WTC11 (cell line): ENCODE data around the gene CAMTA1. TPM values are rescaled to one million over a fixed set of nuclear protein-coding genes. Genes with fewer than 3 reads are reported as not detected.

ENCODE experiments used
- ATAC-seq: fragments of 200-7000 bp; cut with Tn5 transposase; 2 replicates; pipeline ENCODE4 v1.10.0; 2021; ENCODE audit warnings: mild to moderate bottlenecking, moderate library complexity
- CTCF ChIA-PET: fragments of 300-600 bp; sonication (Branson Sonifier 250); formaldehyde crosslinking; loops from one replicate; lab custom pipeline; 2021; ENCODE audit warnings: antibody characterized with exemption; lab: Charles Lee
- POLR2A ChIA-PET: fragments of 350-600 bp; sonication (Branson Sonifier 250); formaldehyde crosslinking; loops from one replicate; lab custom pipeline; 2021; ENCODE audit warnings: antibody characterized with exemption; lab: Charles Lee
- DNase-seq: peaks from one replicate; pipeline ENCODE4 v3.0.0; 2021; ENCODE audit warnings: low spot score
- H3K27ac Mint-ChIP-seq: 2 replicates; pipeline ENCODE4 v1.8.0; 2021; ENCODE audit warnings: mixed read lengths
- H3K27me3 Mint-ChIP-seq: 2 replicates; pipeline ENCODE4 v1.8.0; 2021; ENCODE audit warnings: low read depth, mild to moderate bottlenecking, moderate library complexity, mixed read lengths
- H3K36me3 Mint-ChIP-seq: 2 replicates; pipeline ENCODE4 v1.8.0; 2021; ENCODE audit warnings: mixed read lengths
- H3K4me1 Mint-ChIP-seq: 2 replicates; pipeline ENCODE4 v1.8.0; 2022; ENCODE audit warnings: mixed read lengths
- H3K4me3 Mint-ChIP-seq: 2 replicates; pipeline ENCODE4 v1.8.0; 2021; ENCODE audit warnings: mild to moderate bottlenecking, moderate library complexity, mixed read lengths
- H3K9me3 Mint-ChIP-seq: 2 replicates; pipeline ENCODE4 v1.8.0; 2021; ENCODE audit warnings: mixed read lengths
- ETV6 ChIP-seq: sonication (generic); formaldehyde crosslinking; IDR thresholded peaks from 2 replicates; pipeline ENCODE4 v1.8.1; 2022; ENCODE audit warnings: mild to moderate bottlenecking, missing genetic modification reagents
- HMGA2 ChIP-seq: fragments of 250-450 bp; sonication (Bioruptor Pico); IDR thresholded peaks from 2 replicates; pipeline ENCODE4 v1.4.0; 2021; ENCODE audit warnings: mild to moderate bottlenecking, moderate library complexity
- SOX15 ChIP-seq: fragments of 250-450 bp; sonication (Bioruptor Pico); IDR thresholded peaks from 2 replicates; pipeline ENCODE4 v1.9.0; 2021; ENCODE audit warnings: mild to moderate bottlenecking
- TCF7 ChIP-seq: sonication (generic); formaldehyde crosslinking; IDR thresholded peaks from 2 replicates; pipeline ENCODE4 v1.8.0; 2022; ENCODE audit warnings: mild to moderate bottlenecking, low read depth, missing genetic modification reagents, moderate library complexity
- TEAD1 ChIP-seq: sonication (generic); formaldehyde crosslinking; IDR thresholded peaks from 2 replicates; pipeline ENCODE4 v1.8.0; 2022; ENCODE audit warnings: mild to moderate bottlenecking, missing genetic modification reagents
- total RNA-seq: library from RNA; stranded (reverse); gene quantifications from 3 replicates; pipeline ENCODE4 v1.2.3, GENCODE V29; 2021
- TF ChIP-seq, protein P1 (sequence below): sonication (generic); formaldehyde crosslinking; IDR thresholded peaks from 2 replicates; pipeline ENCODE4 v1.8.0; 2023; ENCODE audit warnings: missing genetic modification reagents, mild to moderate bottlenecking, borderline replicate concordance
- TF ChIP-seq, protein P2 (sequence below): sonication (generic); formaldehyde crosslinking; IDR thresholded peaks from 2 replicates; pipeline ENCODE4 v1.8.1; 2022; ENCODE audit warnings: low read depth, mild to moderate bottlenecking, moderate library complexity, missing genetic modification reagents, borderline replicate concordance
- TF ChIP-seq, protein P3 (sequence below): sonication (generic); formaldehyde crosslinking; IDR thresholded peaks from 2 replicates; pipeline ENCODE4 v1.8.1; 2023; ENCODE audit warnings: mild to moderate bottlenecking, missing genetic modification reagents, borderline replicate concordance
- TF ChIP-seq, protein P4 (sequence below): sonication (generic); formaldehyde crosslinking; IDR thresholded peaks from 2 replicates; pipeline ENCODE4 v1.8.1; 2022; ENCODE audit warnings: mild to moderate bottlenecking, moderate library complexity, missing genetic modification reagents
- TF ChIP-seq, protein P5 (sequence below): sonication (generic); formaldehyde crosslinking; conservative IDR thresholded peaks from 2 replicates; pipeline ENCODE4 v1.8.1; 2023; ENCODE audit warnings: mild to moderate bottlenecking, low read depth, missing genetic modification reagents, moderate library complexity
- TF ChIP-seq, protein P6 (sequence below): fragments of 200-600 bp; IDR thresholded peaks from 2 replicates; pipeline ENCODE4 v1.8.0; 2022; ENCODE audit warnings: antibody characterized with exemption

The CAMTA1 gene
- total RNA-seq, 1 experiment from 2014 or later = 86.4 TPM

DNA sequence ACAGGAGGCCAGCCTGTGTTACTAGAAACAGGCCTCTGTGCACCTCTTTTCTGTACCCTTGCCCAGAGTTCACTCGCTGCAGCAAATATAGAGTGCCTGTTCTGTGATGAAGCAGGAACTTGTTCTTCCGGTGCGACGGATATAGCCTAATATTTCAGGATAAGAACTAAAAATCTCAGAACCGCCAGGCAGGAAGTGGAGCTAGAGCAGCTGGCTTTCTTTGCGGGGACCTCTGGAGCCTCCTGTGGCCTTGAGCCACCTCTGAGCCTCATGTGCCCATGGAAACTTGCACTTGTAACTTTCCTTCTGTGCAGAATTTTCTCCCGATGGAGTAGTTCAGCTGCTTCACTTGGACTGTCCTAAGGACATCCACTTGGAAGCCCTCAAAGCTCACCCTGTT lies 941.4 kb downstream of the CAMTA1 start:
- no peak for ATAC-seq
- POLR2A ChIA-PET = no interaction called here
- DNase-seq = no peak
- H3K4me1 Mint-ChIP-seq = peaks cover 11% of the 10 kb centered on the region
- no peak overlapping the region for H3K4me3 Mint-ChIP-seq
- no peaks in the 10 kb centered on the region; the same call in 1 of the 2 replicates for H3K27me3 Mint-ChIP-seq
- no peak overlapping the region for H3K27ac Mint-ChIP-seq
- CTCF ChIA-PET = interaction anchor here (1.1 to 1.8 kb wide), 2 partner anchors 26 to 58 kb away, joined by 3 to 5 read pairs; no protein-coding TSS in a partner anchor
- no peaks in the 10 kb centered on the region for H3K36me3 Mint-ChIP-seq
- TF ChIP-seq, protein P1, sequence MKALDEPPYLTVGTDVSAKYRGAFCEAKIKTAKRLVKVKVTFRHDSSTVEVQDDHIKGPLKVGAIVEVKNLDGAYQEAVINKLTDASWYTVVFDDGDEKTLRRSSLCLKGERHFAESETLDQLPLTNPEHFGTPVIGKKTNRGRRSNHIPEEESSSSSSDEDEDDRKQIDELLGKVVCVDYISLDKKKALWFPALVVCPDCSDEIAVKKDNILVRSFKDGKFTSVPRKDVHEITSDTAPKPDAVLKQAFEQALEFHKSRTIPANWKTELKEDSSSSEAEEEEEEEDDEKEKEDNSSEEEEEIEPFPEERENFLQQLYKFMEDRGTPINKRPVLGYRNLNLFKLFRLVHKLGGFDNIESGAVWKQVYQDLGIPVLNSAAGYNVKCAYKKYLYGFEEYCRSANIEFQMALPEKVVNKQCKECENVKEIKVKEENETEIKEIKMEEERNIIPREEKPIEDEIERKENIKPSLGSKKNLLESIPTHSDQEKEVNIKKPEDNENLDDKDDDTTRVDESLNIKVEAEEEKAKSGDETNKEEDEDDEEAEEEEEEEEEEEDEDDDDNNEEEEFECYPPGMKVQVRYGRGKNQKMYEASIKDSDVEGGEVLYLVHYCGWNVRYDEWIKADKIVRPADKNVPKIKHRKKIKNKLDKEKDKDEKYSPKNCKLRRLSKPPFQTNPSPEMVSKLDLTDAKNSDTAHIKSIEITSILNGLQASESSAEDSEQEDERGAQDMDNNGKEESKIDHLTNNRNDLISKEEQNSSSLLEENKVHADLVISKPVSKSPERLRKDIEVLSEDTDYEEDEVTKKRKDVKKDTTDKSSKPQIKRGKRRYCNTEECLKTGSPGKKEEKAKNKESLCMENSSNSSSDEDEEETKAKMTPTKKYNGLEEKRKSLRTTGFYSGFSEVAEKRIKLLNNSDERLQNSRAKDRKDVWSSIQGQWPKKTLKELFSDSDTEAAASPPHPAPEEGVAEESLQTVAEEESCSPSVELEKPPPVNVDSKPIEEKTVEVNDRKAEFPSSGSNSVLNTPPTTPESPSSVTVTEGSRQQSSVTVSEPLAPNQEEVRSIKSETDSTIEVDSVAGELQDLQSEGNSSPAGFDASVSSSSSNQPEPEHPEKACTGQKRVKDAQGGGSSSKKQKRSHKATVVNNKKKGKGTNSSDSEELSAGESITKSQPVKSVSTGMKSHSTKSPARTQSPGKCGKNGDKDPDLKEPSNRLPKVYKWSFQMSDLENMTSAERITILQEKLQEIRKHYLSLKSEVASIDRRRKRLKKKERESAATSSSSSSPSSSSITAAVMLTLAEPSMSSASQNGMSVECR (CRISPR knock-in tag) = no peak
- TF ChIP-seq TCF7 (CRISPR knock-in tag) = no peak
- TF ChIP-seq, protein P2, sequence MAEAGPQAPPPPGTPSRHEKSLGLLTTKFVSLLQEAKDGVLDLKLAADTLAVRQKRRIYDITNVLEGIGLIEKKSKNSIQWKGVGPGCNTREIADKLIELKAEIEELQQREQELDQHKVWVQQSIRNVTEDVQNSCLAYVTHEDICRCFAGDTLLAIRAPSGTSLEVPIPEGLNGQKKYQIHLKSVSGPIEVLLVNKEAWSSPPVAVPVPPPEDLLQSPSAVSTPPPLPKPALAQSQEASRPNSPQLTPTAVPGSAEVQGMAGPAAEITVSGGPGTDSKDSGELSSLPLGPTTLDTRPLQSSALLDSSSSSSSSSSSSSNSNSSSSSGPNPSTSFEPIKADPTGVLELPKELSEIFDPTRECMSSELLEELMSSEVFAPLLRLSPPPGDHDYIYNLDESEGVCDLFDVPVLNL = no peak
- TF ChIP-seq, protein P3, sequence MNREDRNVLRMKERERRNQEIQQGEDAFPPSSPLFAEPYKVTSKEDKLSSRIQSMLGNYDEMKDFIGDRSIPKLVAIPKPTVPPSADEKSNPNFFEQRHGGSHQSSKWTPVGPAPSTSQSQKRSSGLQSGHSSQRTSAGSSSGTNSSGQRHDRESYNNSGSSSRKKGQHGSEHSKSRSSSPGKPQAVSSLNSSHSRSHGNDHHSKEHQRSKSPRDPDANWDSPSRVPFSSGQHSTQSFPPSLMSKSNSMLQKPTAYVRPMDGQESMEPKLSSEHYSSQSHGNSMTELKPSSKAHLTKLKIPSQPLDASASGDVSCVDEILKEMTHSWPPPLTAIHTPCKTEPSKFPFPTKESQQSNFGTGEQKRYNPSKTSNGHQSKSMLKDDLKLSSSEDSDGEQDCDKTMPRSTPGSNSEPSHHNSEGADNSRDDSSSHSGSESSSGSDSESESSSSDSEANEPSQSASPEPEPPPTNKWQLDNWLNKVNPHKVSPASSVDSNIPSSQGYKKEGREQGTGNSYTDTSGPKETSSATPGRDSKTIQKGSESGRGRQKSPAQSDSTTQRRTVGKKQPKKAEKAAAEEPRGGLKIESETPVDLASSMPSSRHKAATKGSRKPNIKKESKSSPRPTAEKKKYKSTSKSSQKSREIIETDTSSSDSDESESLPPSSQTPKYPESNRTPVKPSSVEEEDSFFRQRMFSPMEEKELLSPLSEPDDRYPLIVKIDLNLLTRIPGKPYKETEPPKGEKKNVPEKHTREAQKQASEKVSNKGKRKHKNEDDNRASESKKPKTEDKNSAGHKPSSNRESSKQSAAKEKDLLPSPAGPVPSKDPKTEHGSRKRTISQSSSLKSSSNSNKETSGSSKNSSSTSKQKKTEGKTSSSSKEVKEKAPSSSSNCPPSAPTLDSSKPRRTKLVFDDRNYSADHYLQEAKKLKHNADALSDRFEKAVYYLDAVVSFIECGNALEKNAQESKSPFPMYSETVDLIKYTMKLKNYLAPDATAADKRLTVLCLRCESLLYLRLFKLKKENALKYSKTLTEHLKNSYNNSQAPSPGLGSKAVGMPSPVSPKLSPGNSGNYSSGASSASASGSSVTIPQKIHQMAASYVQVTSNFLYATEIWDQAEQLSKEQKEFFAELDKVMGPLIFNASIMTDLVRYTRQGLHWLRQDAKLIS (CRISPR knock-in tag) = no peak
- no peak for TF ChIP-seq HMGA2 (CRISPR knock-in tag)
- no peak for TF ChIP-seq ETV6 (CRISPR knock-in tag)
- TF ChIP-seq, protein P4, sequence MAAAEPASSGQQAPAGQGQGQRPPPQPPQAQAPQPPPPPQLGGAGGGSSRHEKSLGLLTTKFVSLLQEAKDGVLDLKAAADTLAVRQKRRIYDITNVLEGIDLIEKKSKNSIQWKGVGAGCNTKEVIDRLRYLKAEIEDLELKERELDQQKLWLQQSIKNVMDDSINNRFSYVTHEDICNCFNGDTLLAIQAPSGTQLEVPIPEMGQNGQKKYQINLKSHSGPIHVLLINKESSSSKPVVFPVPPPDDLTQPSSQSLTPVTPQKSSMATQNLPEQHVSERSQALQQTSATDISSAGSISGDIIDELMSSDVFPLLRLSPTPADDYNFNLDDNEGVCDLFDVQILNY (CRISPR knock-in tag) = no peak
- TF ChIP-seq TEAD1 = no peak
- no peak for TF ChIP-seq SOX15 (CRISPR knock-in tag)
- TF ChIP-seq, protein P5, sequence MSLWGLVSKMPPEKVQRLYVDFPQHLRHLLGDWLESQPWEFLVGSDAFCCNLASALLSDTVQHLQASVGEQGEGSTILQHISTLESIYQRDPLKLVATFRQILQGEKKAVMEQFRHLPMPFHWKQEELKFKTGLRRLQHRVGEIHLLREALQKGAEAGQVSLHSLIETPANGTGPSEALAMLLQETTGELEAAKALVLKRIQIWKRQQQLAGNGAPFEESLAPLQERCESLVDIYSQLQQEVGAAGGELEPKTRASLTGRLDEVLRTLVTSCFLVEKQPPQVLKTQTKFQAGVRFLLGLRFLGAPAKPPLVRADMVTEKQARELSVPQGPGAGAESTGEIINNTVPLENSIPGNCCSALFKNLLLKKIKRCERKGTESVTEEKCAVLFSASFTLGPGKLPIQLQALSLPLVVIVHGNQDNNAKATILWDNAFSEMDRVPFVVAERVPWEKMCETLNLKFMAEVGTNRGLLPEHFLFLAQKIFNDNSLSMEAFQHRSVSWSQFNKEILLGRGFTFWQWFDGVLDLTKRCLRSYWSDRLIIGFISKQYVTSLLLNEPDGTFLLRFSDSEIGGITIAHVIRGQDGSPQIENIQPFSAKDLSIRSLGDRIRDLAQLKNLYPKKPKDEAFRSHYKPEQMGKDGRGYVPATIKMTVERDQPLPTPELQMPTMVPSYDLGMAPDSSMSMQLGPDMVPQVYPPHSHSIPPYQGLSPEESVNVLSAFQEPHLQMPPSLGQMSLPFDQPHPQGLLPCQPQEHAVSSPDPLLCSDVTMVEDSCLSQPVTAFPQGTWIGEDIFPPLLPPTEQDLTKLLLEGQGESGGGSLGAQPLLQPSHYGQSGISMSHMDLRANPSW (CRISPR knock-in tag) = no peak
- TF ChIP-seq, protein P6, sequence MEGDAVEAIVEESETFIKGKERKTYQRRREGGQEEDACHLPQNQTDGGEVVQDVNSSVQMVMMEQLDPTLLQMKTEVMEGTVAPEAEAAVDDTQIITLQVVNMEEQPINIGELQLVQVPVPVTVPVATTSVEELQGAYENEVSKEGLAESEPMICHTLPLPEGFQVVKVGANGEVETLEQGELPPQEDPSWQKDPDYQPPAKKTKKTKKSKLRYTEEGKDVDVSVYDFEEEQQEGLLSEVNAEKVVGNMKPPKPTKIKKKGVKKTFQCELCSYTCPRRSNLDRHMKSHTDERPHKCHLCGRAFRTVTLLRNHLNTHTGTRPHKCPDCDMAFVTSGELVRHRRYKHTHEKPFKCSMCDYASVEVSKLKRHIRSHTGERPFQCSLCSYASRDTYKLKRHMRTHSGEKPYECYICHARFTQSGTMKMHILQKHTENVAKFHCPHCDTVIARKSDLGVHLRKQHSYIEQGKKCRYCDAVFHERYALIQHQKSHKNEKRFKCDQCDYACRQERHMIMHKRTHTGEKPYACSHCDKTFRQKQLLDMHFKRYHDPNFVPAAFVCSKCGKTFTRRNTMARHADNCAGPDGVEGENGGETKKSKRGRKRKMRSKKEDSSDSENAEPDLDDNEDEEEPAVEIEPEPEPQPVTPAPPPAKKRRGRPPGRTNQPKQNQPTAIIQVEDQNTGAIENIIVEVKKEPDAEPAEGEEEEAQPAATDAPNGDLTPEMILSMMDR = no peak
- no peaks in the 10 kb centered on the region for H3K9me3 Mint-ChIP-seq
